ENCODE measurements around the gene MINPP1.

GRCh38 chr10:87585565-87586514, 81.1 kb downstream of the MINPP1 start:
- TF ChIP-seq CTCF (conservative IDR thresholded peaks at IDR 0.05; ENCODE audit: low read length) (no peak), EZH2phosphoT487 (IDR thresholded peaks at IDR 0.05; ENCODE audit: borderline replicate concordance, low read depth, low read length) (no peak)

Measured in OCI-LY7 (cell line).